Activated T-helper 1 cell treated with anti-CD3 and anti-CD28 coated beads, Interleukin-12 subunit alpha, Interleukin-12 subunit beta, Interleukin-2, Interleukin-4 antibody, amounts not matched to agents 30 ng/mL and 10 ng/mL and 1 ng/mL, durations not matched to agents 14 hours and 24 hours and 36 hours (primary cell): Measurements from ENCODE around the gene IKZF2. TPM values are rescaled to one million over a fixed set of nuclear protein-coding genes. Genes with fewer than 3 reads are reported as not detected.

ENCODE experiments used
- DNase-seq: peaks from one replicate; pipeline ENCODE4 v3.0.0; 2021; ENCODE audit warnings: low spot score
- H3K27ac Mint-ChIP-seq: one replicate; pipeline ENCODE4 v1.8.0; 2021; ENCODE audit warnings: mild to moderate bottlenecking, mixed read lengths
- H3K27me3 Mint-ChIP-seq: one replicate; pipeline ENCODE4 v1.8.0; 2022; ENCODE audit warnings: mild to moderate bottlenecking, moderate library complexity, mixed read lengths; ENCODE audit not compliant: insufficient read depth
- H3K36me3 Mint-ChIP-seq: one replicate; pipeline ENCODE4 v1.8.0; 2021; ENCODE audit warnings: low read depth, mixed read lengths
- H3K4me1 Mint-ChIP-seq: one replicate; pipeline ENCODE4 v1.8.0; 2021; ENCODE audit warnings: low read depth, mixed read lengths
- H3K4me3 Mint-ChIP-seq: one replicate; pipeline ENCODE4 v1.8.0; 2021; ENCODE audit warnings: mild to moderate bottlenecking, moderate library complexity, mixed read lengths
- H3K9me3 Mint-ChIP-seq: one replicate; pipeline ENCODE4 v1.8.0; 2021; ENCODE audit warnings: mixed read lengths
- intact Hi-C: fragments of 100-400 bp; cut with micrococcal nuclease; formaldehyde crosslinking; loops from one replicate; pipeline ENCODE4 v1.15.1; 2024
- total RNA-seq: library from RNA; stranded (reverse); gene quantifications from 2 replicates; pipeline ENCODE4 v1.2.3, GENCODE V29; 2022

The IKZF2 gene
- total RNA-seq, 1 donor from 2014 or later = 3.2 TPM

DNA sequence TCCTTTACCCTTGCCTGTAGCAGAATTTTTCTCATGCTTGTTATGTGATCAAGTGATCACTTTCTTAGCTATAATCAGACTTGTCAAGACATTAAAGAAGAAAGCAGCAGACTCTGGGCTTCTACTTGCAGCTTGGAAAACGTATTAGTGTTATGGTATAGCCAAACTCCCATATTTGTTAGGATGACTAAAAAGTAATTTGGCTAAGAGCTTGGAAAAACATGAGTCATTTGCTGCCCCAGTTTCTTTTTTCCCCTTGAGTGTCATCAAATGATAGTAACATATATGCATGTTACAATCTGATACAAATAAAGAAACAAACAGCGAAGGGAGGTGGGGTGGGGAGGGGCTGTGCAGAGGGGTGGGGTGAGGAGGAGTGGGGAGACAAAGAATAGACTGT lies 155.5 kb downstream of the IKZF2 start:
- Mint-ChIP-seq H3K36me3 (no peaks in the 10 kb centered on the region), H3K4me3 (no peak overlapping the region), H3K9me3 (peaks cover 3% of the 10 kb centered on the region), H3K27ac (no peak overlapping the region), H3K4me1 (no peaks in the 10 kb centered on the region), H3K27me3 (no peaks in the 10 kb centered on the region)
- intact Hi-C loops = no loop called here
- no peak for DNase-seq

DNA sequence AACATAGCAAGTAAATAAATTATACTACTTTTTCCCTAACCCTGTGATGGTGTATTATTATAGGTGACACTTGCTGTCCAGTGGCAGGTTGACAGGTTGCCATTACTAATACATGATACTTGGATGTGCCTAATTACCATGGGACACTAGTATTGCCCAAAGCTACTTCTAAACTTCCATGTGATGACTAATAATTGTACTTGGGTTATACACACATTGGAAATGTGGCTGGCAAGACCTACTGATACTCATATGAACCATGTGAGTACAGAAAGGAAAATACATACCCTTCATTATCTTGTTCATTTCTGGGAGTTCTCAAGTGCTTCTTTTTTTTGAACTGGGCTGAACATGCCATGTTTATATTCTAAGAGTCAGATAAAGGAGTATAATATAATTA lies 156.4 kb downstream of the IKZF2 start:
- DNase-seq = no peak
- no peaks in the 10 kb centered on the region for H3K27me3 Mint-ChIP-seq
- no peaks in the 10 kb centered on the region for H3K36me3 Mint-ChIP-seq
- no peaks in the 10 kb centered on the region for H3K4me1 Mint-ChIP-seq
- no peak overlapping the region for H3K4me3 Mint-ChIP-seq
- intact Hi-C loops = no loop called here
- H3K9me3 Mint-ChIP-seq = peaks cover 3% of the 10 kb centered on the region
- H3K27ac Mint-ChIP-seq = no peak overlapping the region

DNA sequence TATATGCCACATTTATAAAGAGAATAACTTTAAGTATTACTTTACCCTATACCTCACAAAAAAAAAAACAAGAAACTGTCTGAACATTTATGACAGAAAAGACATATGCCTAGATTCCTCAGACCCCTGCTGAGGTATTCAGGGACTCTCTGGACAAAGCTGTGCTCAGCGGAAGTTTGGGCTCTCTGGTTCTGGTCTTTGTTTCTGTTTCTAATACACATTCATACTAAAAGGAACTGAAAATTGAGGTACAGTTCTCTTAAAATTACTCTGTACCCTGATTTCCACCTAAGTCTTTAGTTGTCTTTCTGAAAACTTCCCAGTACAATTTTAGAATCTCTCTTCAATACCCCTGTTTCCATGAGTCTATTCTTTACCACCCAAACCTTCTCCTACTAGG lies 160.3 kb downstream of the IKZF2 start:
- Mint-ChIP-seq H3K4me3 (no peak overlapping the region), H3K4me1 (no peaks in the 10 kb centered on the region), H3K9me3 (no peaks in the 10 kb centered on the region), H3K27me3 (peaks cover 2% of the 10 kb centered on the region), H3K27ac (no peak overlapping the region), H3K36me3 (no peaks in the 10 kb centered on the region)
- DNase-seq = no peak
- intact Hi-C loops = no loop called here

DNA sequence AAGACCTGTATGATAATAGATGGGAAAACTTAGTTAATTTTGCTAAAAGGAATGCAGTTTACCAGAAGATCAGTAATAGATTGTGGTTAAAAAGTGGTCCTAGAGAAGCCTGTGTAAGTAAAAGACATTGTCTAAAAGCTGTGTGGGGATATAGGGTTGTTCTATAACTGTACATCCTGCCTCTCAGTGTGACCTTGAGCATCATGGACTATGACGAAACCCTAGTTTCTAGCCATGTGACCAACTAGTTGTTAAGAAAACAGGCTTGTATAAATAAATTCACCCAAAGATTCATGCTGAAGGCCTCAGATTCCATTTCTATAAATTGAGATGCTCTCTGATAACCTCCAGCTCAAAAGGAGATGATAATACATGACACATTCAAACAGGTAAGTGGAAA lies 160.7 kb downstream of the IKZF2 start:
- DNase-seq = no peak
- no peaks in the 10 kb centered on the region for H3K36me3 Mint-ChIP-seq
- H3K27ac Mint-ChIP-seq = no peak overlapping the region
- no peaks in the 10 kb centered on the region for H3K9me3 Mint-ChIP-seq
- H3K4me1 Mint-ChIP-seq = no peaks in the 10 kb centered on the region
- intact Hi-C loops = no loop called here
- no peak overlapping the region for H3K4me3 Mint-ChIP-seq
- peaks cover 2% of the 10 kb centered on the region for H3K27me3 Mint-ChIP-seq

DNA sequence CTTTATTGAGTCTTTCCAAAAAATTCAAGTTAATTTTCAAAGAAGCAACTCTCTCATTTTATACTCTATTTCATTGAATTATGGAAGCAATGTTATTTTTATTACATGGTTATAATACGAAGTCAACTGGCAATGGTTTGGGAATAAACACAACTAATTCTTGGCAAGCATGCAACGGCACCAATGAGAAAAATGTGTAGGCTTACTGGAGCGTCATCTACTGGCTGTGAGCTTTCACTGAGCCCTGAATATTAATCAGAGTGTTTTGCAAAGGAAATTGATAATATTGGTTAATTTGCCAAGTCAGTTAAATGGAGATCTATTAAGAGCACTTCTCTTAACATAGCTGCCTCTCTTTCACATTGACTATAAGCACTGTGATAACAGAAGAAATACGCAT lies 163.9 kb downstream of the IKZF2 start:
- peaks cover 4% of the 10 kb centered on the region for H3K27me3 Mint-ChIP-seq
- H3K9me3 Mint-ChIP-seq = no peaks in the 10 kb centered on the region
- no peaks in the 10 kb centered on the region for H3K36me3 Mint-ChIP-seq
- intact Hi-C loops = no loop called here
- H3K4me1 Mint-ChIP-seq = no peaks in the 10 kb centered on the region
- H3K27ac Mint-ChIP-seq = no peak overlapping the region
- H3K4me3 Mint-ChIP-seq = no peak overlapping the region
- no peak for DNase-seq

DNA sequence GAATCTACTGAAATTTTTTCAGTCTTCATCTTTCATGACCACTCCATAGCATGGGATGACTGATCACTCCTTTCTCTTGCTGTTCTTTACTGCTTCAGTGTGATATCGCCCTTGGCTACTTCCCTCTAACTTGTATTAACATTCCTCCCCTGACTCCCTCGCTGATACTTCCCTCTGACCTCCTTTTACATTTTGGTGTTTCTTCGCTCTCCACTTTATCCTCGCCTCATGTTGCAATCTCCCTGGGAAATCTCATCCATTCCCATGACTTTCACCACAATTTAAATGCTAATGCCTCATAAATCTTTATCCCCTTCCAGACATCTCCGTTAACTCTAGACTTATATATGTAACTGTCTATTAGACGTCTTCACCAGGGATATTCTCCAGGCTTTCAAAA lies 167.3 kb downstream of the IKZF2 start:
- no peak for DNase-seq
- H3K27me3 Mint-ChIP-seq = peaks cover 4% of the 10 kb centered on the region
- no peak overlapping the region for H3K4me3 Mint-ChIP-seq
- peaks cover 6% of the 10 kb centered on the region for H3K4me1 Mint-ChIP-seq
- intact Hi-C loops = no loop called here
- no peak overlapping the region for H3K27ac Mint-ChIP-seq
- no peaks in the 10 kb centered on the region for H3K36me3 Mint-ChIP-seq
- H3K9me3 Mint-ChIP-seq = no peaks in the 10 kb centered on the region

DNA sequence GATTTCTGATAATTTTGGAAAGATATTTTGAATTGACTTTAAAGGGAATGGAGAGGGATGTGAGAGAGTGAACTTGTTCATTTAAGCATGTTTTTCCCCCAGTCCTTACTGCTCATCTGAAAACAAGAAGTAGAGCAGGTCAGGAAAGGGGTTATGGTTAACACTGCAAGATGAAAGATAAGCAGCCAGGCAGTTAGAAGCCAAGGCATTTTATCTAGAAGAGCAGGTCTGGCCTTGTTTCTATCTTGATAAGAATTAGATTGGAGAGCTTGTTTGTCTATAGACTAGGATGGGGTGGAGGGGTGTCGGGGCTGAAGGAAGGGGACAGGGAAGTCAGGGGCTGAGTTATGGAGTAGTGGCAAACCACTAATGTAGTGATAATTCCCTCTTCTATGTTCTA lies 171.6 kb downstream of the IKZF2 start:
- H3K4me1 Mint-ChIP-seq = peaks cover 6% of the 10 kb centered on the region
- H3K27ac Mint-ChIP-seq = no peak overlapping the region
- no peak overlapping the region for H3K4me3 Mint-ChIP-seq
- H3K27me3 Mint-ChIP-seq = peaks cover 9% of the 10 kb centered on the region
- intact Hi-C loops = no loop called here
- DNase-seq = no peak
- no peaks in the 10 kb centered on the region for H3K9me3 Mint-ChIP-seq
- no peaks in the 10 kb centered on the region for H3K36me3 Mint-ChIP-seq

DNA sequence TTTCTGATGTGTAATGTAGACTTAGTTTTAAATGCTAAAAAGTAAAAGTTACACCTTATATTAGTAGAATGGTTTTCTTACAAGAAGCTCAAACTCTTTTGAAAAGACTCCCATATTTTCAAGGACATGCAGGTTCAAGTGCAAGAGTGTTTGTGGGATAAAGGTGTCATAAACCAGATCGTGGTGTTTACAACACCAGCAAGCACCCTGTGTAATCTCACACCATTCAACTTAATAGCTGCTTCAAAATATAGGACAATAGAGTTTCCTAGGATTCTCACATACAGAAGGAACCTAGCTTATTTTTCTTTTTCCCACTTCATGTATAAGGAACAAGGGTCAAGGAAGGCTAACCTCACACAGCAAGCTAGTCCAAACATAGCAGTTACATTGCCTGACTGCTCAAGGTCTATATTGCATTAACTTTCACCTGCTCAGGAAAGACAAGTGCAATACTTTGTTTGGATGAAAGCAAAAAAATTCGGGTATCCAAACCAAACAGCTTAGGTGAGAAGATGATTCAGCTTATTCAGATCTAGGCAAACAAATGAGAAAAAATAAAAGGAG lies 172.3 kb downstream of the IKZF2 start:
- H3K4me1 Mint-ChIP-seq = peaks cover 6% of the 10 kb centered on the region
- no peak overlapping the region for H3K4me3 Mint-ChIP-seq
- no peaks in the 10 kb centered on the region for H3K36me3 Mint-ChIP-seq
- peaks cover 9% of the 10 kb centered on the region for H3K27me3 Mint-ChIP-seq
- no peak overlapping the region for H3K27ac Mint-ChIP-seq
- intact Hi-C loops = no loop called here
- no peak for DNase-seq
- no peaks in the 10 kb centered on the region for H3K9me3 Mint-ChIP-seq

DNA sequence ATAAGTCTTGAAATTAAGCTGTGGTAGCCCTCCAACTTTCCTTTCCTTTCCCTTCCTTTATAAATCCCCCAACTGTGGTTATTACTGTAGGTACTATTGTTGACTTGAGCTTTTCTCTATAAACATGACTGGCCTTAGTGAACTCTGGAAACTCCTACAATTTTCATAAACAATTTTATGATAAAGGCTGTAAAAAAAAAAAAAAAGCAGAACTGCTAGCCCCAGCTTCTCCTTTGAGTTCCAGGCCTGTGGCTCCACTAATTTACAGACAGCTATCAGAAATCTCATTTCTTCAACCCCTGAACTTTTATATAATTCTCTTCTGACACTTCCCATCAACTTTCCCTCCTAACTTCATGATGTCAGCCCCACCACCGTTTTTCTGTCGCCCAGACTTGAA lies 174.3 kb downstream of the IKZF2 start:
- peaks cover 6% of the 10 kb centered on the region for H3K4me1 Mint-ChIP-seq
- no peaks in the 10 kb centered on the region for H3K36me3 Mint-ChIP-seq
- no peak overlapping the region for H3K27ac Mint-ChIP-seq
- peaks cover 6% of the 10 kb centered on the region for H3K27me3 Mint-ChIP-seq
- no peak overlapping the region for H3K4me3 Mint-ChIP-seq
- intact Hi-C loops = no loop called here
- DNase-seq = no peak
- no peaks in the 10 kb centered on the region for H3K9me3 Mint-ChIP-seq

DNA sequence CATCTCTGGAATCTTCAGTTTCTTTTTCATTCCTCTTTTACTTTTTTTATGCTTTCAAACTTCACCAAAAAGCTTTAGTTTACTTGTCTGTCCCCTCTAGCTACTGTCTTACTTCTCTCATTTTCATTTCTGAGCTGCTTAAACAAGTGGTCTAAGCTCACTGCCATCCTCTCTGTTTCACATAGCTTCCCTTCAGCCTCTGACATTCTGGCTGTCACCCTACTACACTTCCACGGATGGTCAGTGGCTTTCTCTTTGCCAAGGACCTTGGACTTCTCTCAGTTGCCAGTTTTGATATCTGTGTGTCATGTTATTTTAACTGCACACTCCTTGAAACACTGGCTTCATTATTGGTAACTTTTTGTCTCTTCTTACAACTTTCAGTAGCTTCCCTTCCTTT lies 176.1 kb downstream of the IKZF2 start:
- Mint-ChIP-seq H3K27ac (no peak overlapping the region), H3K4me1 (peaks cover 6% of the 10 kb centered on the region), H3K9me3 (no peaks in the 10 kb centered on the region), H3K36me3 (no peaks in the 10 kb centered on the region), H3K27me3 (peaks cover 6% of the 10 kb centered on the region), H3K4me3 (no peak overlapping the region)
- DNase-seq = no peak
- intact Hi-C loops = no loop called here

DNA sequence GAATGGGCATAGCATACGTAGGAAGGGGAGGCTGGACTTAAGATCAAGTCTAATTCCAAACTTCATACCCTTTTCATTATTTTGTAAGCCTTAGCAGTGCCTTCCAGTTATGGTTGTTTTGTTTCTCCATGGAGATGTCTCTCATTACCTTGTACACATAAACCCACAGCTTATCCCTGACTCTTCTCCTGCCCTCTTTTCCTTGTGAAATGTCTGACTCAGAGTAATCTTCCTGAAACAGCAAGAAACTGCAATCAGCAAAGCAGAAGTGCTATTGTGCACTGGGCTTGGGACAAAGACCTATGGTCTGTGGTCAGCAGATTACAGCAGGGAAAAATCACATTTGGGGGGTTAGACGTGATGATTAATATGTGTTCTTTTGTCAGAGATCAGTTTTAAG lies 176.7 kb downstream of the IKZF2 start:
- peaks cover 1% of the 10 kb centered on the region for H3K4me1 Mint-ChIP-seq
- H3K9me3 Mint-ChIP-seq = no peaks in the 10 kb centered on the region
- peaks cover 6% of the 10 kb centered on the region for H3K27me3 Mint-ChIP-seq
- H3K4me3 Mint-ChIP-seq = no peak overlapping the region
- H3K36me3 Mint-ChIP-seq = no peaks in the 10 kb centered on the region
- no peak for DNase-seq
- intact Hi-C loops = no loop called here
- H3K27ac Mint-ChIP-seq = no peak overlapping the region

DNA sequence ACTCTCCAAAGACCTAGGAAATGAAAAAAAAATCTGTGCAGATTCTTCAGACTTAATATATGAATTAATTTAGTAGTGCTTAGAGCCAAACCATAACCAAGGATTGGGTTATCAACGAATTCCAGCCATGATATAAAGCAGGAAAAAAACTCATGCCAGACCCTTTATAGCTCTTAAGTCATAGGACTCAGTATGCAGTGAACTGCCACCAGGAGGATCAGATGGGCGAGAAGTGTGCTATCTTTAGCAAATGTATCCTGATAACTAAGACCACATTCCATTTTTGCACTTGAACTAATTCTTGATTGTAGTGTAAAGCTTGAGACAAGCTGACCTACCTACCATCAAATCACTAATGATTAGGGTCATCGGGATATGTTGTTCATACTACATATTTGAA lies 178.1 kb downstream of the IKZF2 start:
- H3K4me3 Mint-ChIP-seq = no peak overlapping the region
- intact Hi-C loops = no loop called here
- no peak for DNase-seq
- peaks cover 10% of the 10 kb centered on the region for H3K27me3 Mint-ChIP-seq
- H3K9me3 Mint-ChIP-seq = no peaks in the 10 kb centered on the region
- peaks cover 6% of the 10 kb centered on the region for H3K4me1 Mint-ChIP-seq
- no peak overlapping the region for H3K27ac Mint-ChIP-seq
- no peaks in the 10 kb centered on the region for H3K36me3 Mint-ChIP-seq

DNA sequence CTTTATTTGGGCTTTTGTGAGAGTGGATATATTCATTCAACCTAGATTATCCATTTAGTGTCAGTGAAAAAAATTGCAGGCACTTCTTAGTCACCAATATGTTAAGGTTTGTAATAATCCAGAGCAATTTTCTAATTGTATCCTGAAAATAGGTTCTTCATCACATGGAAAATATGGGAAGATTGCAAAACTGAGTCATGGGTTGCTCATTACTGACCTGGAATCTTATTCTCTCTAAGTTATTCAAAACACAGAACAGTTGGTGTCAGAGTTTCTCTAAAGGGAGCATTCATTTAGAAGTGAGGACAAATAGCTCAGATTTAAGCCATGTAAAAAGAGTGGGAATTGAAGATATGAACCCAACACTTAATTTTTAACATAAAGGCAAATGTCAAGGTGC lies 181.3 kb downstream of the IKZF2 start:
- Mint-ChIP-seq H3K9me3 (no peaks in the 10 kb centered on the region), H3K4me3 (no peak overlapping the region), H3K36me3 (no peaks in the 10 kb centered on the region), H3K27me3 (peaks cover 4% of the 10 kb centered on the region), H3K4me1 (peaks cover 6% of the 10 kb centered on the region), H3K27ac (no peak overlapping the region)
- intact Hi-C loops = no loop called here
- DNase-seq = no peak

DNA sequence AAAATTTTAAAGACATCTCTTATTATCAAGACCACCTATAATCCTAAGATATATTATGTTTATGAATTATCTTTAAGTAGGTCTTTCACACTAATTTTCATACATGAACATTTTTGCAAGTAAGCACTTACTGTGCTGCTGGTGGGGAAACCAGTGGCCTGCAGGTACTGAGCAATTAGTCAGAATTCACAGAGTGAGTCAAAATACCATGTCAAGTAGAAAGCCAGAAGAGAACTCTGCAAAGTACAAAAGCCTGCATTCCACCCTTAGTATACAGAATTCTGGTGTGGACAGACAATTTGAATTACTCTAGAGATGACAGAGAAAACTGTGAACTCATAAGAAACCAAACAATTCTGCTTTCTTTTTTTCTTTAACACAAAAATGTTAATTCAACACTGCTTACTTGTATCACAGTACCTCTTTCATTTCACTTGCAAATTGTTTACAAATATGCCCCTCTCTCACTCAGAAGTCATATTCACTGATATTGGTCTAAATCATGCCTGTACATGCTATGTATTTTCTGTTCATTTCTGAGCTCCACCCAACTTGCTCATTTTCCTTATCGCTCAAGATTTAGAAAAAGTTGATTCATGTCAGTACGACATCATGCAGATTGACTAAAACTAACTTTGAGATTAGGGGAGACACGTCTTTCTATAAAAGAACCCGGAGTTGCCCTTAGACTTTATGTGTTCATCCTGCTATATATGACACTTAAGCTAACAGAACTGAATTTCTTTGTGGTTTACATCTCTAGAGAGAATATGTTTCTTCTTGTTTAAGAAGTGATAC lies 182.9 kb downstream of the IKZF2 start:
- Mint-ChIP-seq H3K4me1 (peaks cover 6% of the 10 kb centered on the region), H3K27me3 (peaks cover 4% of the 10 kb centered on the region), H3K4me3 (no peak overlapping the region), H3K27ac (peak overlapping the region; percentile 31), H3K36me3 (no peaks in the 10 kb centered on the region), H3K9me3 (no peaks in the 10 kb centered on the region)
- no peak for DNase-seq
- intact Hi-C loops = no loop called here
